HFF-Myc (cell line): ENCODE results near the gene HTATSF1.

Experiments used
- DNase-seq: peaks from one replicate; pipeline ENCODE4 v3.0.0-alpha.2; 2011; ENCODE audit warnings: low read depth; ENCODE audit errors: extremely low read depth
- H3K4me3 ChIP-seq: replicated peaks from 2 replicates; pipeline ENCODE4 v1.5.1; 2011; ENCODE audit warnings: low read depth, mild to moderate bottlenecking, control low read depth, low read length
- TF ChIP-seq, protein P1 (sequence below): IDR thresholded peaks from 2 replicates; pipeline ENCODE4 v1.5.1; 2012; ENCODE audit warnings: mild to moderate bottlenecking, low read depth, low read length, control low read depth; ENCODE audit errors: missing control alignments

HTATSF1 gene

DNA sequence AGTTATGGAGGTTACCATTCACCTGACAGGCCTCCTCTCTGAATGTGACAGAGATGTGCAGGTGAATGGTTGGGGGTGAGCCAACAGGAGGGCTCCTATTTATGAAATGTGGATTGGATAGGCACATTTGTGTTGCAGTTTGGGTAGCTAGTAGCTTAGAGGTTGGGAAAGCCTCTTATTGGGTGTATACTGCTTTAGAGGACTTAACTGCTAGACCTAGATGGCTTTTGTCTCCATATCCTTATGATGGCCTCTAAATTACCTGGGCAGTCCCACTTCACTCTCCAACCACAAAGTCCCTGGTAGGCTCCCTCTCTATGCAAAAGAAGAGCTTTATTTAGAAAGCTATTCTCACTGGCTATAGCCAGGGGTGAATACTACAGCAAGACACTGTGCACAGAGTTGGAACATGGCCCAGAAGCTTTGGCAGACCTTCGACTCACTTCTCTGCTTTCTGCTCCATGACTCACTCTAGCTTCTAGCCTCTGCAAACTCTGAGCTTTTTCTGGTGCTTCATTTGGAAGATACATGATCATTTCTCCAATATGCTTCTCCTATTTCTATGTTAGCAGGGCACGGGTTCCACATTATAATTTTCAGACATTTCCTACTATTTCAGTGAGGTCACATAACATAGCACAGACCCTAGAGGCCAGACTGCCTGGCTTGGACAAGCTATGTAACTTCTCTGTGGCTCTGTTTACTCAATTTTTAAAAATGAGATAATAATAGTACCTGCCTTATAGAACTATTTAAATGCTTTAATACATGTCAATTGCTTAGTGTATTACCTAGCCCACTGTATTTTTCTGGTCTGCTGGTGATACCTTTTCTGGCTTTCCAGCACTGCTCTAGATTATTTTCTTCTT lies 28.6 kb downstream of the HTATSF1 start:
- DNase-seq: peak; percentile 40
- H3K4me3 ChIP-seq: no peak overlapping the region
- TF ChIP-seq, protein P1, sequence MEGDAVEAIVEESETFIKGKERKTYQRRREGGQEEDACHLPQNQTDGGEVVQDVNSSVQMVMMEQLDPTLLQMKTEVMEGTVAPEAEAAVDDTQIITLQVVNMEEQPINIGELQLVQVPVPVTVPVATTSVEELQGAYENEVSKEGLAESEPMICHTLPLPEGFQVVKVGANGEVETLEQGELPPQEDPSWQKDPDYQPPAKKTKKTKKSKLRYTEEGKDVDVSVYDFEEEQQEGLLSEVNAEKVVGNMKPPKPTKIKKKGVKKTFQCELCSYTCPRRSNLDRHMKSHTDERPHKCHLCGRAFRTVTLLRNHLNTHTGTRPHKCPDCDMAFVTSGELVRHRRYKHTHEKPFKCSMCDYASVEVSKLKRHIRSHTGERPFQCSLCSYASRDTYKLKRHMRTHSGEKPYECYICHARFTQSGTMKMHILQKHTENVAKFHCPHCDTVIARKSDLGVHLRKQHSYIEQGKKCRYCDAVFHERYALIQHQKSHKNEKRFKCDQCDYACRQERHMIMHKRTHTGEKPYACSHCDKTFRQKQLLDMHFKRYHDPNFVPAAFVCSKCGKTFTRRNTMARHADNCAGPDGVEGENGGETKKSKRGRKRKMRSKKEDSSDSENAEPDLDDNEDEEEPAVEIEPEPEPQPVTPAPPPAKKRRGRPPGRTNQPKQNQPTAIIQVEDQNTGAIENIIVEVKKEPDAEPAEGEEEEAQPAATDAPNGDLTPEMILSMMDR: no peak

DNA sequence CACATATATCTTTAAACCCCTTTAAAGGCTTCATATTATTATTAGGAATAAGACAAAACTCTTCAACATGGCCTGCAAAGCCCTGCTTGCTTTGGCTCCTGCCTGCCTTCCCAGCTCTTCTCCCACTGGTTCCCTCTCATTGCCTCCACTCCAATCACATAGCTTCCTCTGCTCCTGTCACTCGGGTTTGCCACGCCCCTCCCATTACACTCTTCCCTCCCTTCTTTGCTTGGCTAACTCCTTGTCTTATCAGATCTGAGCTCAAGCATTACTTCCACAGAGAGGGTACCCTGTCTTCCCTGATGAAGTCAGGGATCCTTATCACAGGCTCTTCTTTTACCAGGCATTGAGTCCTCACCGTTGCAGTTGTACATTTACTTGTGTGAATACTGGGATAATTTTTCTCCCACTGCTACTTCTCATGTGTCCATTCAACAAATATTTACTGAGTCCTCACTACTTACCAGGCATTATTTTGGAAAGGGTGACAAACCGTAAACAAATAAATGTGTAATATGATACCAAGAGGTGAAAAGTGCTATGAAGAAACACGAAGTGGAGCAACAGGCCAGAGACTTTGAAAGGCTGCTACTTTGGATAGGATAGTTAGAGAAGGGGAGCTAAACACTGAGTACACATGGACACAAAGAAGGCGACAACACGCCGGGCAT lies 31.4 kb downstream of the HTATSF1 start:
- no peak overlapping the region for H3K4me3 ChIP-seq
- no peak for DNase-seq
- TF ChIP-seq, protein P1: no peak

DNA sequence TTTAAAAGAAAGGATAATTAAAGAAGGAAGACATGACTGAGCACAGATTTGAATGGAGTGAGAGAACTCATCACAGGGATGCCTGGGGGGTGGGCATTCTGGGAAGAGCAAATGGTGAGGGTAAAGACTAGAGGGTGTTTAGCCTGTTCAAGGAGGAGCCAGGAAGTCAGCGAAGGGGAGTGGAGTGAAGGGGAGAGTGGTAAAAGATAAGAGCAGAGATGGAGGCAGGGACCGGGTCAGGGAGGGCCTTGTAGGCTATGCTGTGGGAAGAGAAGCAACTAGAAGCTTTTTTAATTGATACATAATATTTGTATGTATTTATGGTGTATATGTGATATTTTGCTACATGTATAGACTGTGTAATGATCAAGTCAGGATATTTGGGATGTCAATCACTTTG lies 32.4 kb downstream of the HTATSF1 start:
- TF ChIP-seq, protein P1: no peak
- no peak overlapping the region for H3K4me3 ChIP-seq
- DNase-seq: no peak

- TF ChIP-seq, protein P1: no peak
- DNase-seq: no peak
- H3K4me3 ChIP-seq: no peak within 1 kb of the TSS
Measured at GRCh38 chrX:136531951-136532350, 34.6 kb downstream of the HTATSF1 start, which contains the start of gene VGLL1. TSS of gene VGLL1 (plus strand) at chrX:136532215. CDS start at chrX:136536021, 3,806 bp downstream.

DNA sequence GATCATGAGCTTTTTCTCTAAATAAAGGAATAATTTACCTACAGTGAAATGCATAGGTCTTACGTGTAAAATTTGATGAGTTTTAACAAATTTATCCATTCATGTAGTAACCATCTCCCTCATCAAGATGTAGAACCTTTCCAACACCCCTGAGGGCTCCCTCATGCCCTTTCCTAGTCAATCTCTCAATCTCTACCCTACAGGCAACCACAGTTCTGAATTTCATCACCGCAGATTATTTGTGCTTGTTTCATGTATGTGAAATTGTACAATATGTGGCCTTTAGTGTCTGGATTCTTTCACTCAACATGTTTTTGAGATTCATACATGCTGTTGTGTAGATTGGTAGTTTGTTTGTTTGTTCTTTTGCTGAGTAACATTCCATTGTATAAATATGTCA lies 36.7 kb downstream of the HTATSF1 start:
- H3K4me3 ChIP-seq: no peak overlapping the region
- TF ChIP-seq, protein P1: no peak
- DNase-seq: no peak

- DNase-seq: no peak
- TF ChIP-seq, protein P1: no peak
- no peak overlapping the region for H3K4me3 ChIP-seq
Measured at GRCh38 chrX:136538811-136539210, 41.4 kb downstream of the HTATSF1 start.
